GM23338 (cell line): ENCODE results near the gene VAV3.

Source experiments
- CREB1 ChIP-seq: fragments of 250-450 bp; sonication (Bioruptor Pico); IDR thresholded peaks from 2 replicates; pipeline ENCODE4 v1.5.0; 2020; ENCODE audit warnings: low read depth, mild to moderate bottlenecking, moderate library complexity
- EZH2 ChIP-seq: fragments of 200-600 bp; sonication (generic); IDR thresholded peaks from one replicate; pipeline ENCODE4 v1.8.0; 2017; ENCODE audit warnings: antibody characterized with exemption, mild to moderate bottlenecking, low read depth; ENCODE audit not compliant: unreplicated experiment
- EZH2phosphoT487 ChIP-seq: fragments of 200-600 bp; sonication (generic); IDR thresholded peaks from one replicate; pipeline ENCODE4 v1.8.1; 2018; ENCODE audit warnings: antibody characterized with exemption; ENCODE audit not compliant: unreplicated experiment
- NANOG ChIP-seq: IDR thresholded peaks from 2 replicates; pipeline ENCODE4 v1.6.1; 2016; ENCODE audit warnings: antibody characterized with exemption, borderline replicate concordance
- POLR2AphosphoS5 ChIP-seq: IDR thresholded peaks from 2 replicates; pipeline ENCODE4 v1.6.1; 2016; ENCODE audit warnings: antibody characterized with exemption, low read depth
- TF ChIP-seq, protein P1 (sequence below), 2 experiments: fragments of 200-600 bp in 1 of 2; sonication (generic) in 1 of 2; conservative IDR thresholded peaks; 2 replicates each; pipeline versions ENCODE4 v1.5.1 to v1.6.1; 2016 to 2017; ENCODE audit warnings: antibody characterized with exemption in 2 of 2, low read depth in 2 of 2, mild to moderate bottlenecking in 2 of 2, moderate library complexity in 1 of 2

DNA sequence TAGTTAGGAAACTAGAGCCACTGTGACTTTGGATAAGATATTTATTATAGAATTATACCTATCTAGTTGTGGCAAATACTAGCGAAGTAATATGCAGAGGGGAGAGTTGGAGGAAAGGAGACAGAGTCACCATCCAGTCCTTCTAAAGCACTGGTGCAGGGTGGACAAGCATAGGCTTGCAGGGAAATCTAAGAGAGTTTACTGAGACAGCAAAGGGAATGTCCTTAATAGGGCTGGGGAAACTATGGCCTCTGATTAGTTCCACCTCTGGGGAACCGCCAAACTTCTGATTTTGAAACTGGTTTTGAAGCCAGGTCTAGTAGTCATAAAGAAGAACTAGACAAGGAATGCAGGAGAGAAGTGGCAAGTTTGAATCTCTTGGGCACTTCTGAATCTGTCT, 407.9 kb downstream of the VAV3 start:
- TF ChIP-seq, protein P1, sequence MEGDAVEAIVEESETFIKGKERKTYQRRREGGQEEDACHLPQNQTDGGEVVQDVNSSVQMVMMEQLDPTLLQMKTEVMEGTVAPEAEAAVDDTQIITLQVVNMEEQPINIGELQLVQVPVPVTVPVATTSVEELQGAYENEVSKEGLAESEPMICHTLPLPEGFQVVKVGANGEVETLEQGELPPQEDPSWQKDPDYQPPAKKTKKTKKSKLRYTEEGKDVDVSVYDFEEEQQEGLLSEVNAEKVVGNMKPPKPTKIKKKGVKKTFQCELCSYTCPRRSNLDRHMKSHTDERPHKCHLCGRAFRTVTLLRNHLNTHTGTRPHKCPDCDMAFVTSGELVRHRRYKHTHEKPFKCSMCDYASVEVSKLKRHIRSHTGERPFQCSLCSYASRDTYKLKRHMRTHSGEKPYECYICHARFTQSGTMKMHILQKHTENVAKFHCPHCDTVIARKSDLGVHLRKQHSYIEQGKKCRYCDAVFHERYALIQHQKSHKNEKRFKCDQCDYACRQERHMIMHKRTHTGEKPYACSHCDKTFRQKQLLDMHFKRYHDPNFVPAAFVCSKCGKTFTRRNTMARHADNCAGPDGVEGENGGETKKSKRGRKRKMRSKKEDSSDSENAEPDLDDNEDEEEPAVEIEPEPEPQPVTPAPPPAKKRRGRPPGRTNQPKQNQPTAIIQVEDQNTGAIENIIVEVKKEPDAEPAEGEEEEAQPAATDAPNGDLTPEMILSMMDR (conservative IDR thresholded peaks at IDR 0.05; ENCODE audit: low read depth in 2 of 2): no peak
- TF ChIP-seq POLR2AphosphoS5 (no peak), EZH2 (no peak), CREB1 (no peak), EZH2phosphoT487 (no peak), NANOG (no peak)
